KOPT-K1 (cell line): ENCODE measurements around the gene DNAJC10.
"Not testable (repeated sequence)": the region's sequence is repeated elsewhere in the genome, so short reads cannot be mapped to it uniquely, and the experiment has no call there.

Experiments
- H3K27ac ChIP-seq: fragments of 200-600 bp; sonication (generic); 2 replicates; pipeline ENCODE4 v1.5.1; 2016; ENCODE audit warnings: antibody characterized with exemption, mild to moderate bottlenecking, low read depth, low read length; ENCODE audit not compliant: poor library complexity, severe bottlenecking
- H3K36me3 ChIP-seq: fragments of 200-600 bp; sonication (generic); 2 replicates; pipeline ENCODE4 v1.5.1; 2017; ENCODE audit warnings: antibody characterized with exemption, mild to moderate bottlenecking, low read length, moderate library complexity; ENCODE audit not compliant: insufficient read depth
- H3K9me3 ChIP-seq: fragments of 200-600 bp; sonication (generic); 2 replicates; pipeline ENCODE4 v1.5.1; 2017; ENCODE audit warnings: antibody characterized with exemption, low read length, mild to moderate bottlenecking; ENCODE audit not compliant: insufficient read depth, poor library complexity, severe bottlenecking

DNAJC10 gene

DNA sequence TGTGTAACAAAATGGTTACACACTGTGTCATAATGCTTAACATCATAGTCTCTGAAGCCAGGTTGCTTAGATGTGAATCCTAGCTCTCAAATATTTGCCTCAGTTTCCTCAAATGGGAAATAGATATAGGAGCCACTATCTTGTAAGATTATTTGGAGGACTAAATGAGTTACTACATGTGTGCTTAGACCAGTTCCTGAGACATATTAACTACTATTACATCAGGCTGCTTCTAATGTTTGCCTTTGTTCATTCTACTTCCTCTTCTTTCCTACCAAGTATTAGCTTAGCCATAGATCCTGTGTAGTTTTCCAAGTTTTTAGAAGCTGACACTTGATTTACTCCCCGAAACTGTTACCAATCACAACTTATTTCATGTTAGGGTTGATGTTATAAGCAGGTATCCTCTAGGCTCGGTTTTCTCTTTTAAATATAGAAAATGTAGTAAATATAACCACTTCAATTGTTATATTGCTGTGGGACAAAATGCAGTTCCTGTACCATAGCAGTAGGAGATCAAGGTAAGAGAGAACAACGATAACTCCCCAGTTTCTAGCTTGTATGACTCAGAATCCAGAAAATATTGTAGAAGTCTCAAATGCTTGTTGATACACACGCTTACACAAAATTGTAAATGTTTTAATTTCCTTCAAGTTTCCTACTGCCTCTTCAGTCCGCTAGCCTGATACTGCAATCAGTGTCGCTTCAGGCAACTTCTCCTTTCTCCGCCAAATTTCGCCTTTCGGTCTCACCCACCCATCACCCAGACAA lies 751 bp upstream of the DNAJC10 start:
- Histone ChIP-seq H3K36me3 (no peaks in the 10 kb centered on the region), H3K9me3 (no peaks in the 10 kb centered on the region), H3K27ac (peak overlapping the region; percentile 70)

GRCh38 chr2:182716650-182716979 lies 558 bp downstream of the DNAJC10 start:
- H3K27ac ChIP-seq = peak overlapping the region; percentile 70
- H3K9me3 ChIP-seq = no peaks in the 10 kb centered on the region
- no peaks in the 10 kb centered on the region; the same call in 1 of the 2 replicates for H3K36me3 ChIP-seq

DNA sequence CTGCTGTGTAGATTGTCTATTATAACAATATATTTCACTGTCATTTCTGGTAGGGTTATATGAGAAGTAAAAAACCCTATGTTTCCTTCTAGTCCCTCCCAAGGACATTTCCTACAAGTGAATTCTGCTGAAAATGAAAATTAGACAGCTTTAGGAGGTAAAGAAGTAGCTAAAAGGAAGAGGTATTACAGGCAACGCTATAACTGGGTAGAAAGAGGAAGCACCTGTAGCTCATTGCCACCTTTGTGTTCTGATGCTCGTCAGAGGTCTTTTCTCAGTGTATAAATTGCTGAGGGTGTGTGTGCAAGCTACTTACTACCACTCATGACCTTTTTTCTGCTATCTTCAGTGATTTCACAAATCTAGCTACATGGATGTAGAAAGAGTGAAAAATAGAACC lies 1.4 kb downstream of the DNAJC10 start:
- Histone ChIP-seq H3K27ac (no peak overlapping the region), H3K9me3 (no peaks in the 10 kb centered on the region), H3K36me3 (no peaks in the 10 kb centered on the region; the same call in 1 of the 2 replicates)

- no peak overlapping the region for H3K27ac ChIP-seq
These were observed 1.8 kb downstream of the DNAJC10 start for GRCh38 chr2:182717816-182718215.

DNA sequence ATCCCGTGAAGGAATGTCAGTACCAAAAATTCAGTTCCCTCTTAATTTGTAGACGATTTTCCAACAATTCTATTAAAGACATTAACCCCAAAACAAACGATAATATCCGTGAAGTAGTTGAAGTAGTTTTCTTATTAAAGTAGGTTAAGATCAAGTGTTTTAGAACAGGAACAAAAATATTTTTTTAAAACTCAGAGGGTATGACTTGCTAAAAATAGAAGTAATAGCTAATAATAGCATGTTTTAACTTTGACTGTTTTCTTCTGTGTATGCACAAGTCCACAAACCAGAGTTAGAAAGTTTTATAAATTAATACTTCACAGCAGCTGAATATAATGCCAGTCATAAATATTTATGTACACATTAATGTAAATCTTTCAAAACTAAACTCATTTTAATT lies 2.4 kb downstream of the DNAJC10 start:
- no peak overlapping the region for H3K27ac ChIP-seq
- no peaks in the 10 kb centered on the region for H3K9me3 ChIP-seq
- peaks cover 6% of the 10 kb centered on the region for H3K36me3 ChIP-seq

More at GRCh38 chr2:182717816-182718215, 1.8 kb downstream of the DNAJC10 start:
- Histone ChIP-seq H3K36me3 (no peaks in the 10 kb centered on the region; the same call in 1 of the 2 replicates), H3K9me3 (no peaks in the 10 kb centered on the region)

DNA sequence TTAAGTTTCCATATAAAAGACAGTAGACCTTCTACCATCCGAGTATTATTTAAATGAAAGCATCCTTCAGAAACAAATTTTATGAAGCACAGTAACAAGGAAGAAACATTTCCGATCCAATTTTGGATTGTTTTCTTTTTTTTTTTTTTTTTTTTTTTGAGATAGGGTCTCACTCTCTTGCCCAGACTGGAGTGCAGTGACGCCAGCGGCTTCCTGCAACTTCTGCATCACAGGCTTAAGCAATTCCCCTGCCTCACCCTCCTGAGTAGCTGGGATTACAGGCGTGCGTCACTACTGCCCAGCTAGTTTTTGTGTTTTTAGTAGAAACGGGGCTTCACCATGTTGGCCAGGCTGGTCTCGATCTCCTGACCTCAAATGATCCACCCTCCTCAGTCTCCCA lies 3.1 kb downstream of the DNAJC10 start:
- H3K27ac ChIP-seq, H3K9me3 ChIP-seq: not testable (repeated sequence)
- peaks cover 11% of the 10 kb centered on the region for H3K36me3 ChIP-seq

DNA sequence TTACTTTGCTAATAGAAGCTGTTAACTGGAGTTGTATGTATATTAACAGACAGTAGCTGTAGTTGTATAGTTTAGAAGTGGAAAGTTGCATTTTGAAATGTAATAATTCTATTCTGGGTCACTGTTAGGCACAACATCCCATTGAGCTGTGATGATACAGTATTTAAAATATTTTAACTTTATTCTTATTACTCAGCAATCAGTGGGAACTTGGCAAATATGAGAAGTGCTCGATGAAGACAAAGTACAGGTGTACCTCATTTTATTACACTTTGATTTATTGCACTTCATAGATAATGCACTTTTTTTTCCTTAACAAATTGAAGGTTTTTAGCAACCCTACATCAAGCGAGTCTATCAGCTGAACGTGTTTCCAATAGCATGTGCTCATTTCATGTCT lies 8.6 kb downstream of the DNAJC10 start:
- H3K36me3 ChIP-seq = peaks cover 37% of the 10 kb centered on the region
- no peak overlapping the region for H3K27ac ChIP-seq
- no peaks in the 10 kb centered on the region for H3K9me3 ChIP-seq

DNA sequence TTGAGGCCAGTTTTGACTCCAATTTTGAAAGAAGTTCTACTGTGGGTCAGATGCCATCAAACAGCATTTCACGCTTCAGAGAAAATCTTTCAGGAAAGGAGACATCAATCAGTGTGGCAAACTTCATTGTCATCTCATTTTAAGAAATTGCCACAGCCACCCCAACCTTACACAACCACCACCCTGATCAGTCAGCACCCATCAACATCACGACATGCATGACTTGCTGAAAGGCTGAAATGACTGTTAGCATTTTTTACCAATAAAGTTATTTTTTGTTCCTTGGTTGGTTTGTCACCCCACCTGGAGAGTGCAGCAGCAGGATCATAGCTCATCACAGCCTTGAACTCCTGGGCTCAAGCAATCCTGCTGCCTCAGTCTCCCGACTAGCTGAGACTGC lies 10.4 kb downstream of the DNAJC10 start:
- Histone ChIP-seq H3K36me3 (peaks cover 47% of the 10 kb centered on the region), H3K9me3 (no peaks in the 10 kb centered on the region), H3K27ac (no peak overlapping the region)

GRCh38 chr2:182728014-182728413 lies 12.0 kb downstream of the DNAJC10 start:
- Histone ChIP-seq H3K9me3 (no peaks in the 10 kb centered on the region), H3K36me3 (peaks cover 55% of the 10 kb centered on the region), H3K27ac (no peak overlapping the region)

DNA sequence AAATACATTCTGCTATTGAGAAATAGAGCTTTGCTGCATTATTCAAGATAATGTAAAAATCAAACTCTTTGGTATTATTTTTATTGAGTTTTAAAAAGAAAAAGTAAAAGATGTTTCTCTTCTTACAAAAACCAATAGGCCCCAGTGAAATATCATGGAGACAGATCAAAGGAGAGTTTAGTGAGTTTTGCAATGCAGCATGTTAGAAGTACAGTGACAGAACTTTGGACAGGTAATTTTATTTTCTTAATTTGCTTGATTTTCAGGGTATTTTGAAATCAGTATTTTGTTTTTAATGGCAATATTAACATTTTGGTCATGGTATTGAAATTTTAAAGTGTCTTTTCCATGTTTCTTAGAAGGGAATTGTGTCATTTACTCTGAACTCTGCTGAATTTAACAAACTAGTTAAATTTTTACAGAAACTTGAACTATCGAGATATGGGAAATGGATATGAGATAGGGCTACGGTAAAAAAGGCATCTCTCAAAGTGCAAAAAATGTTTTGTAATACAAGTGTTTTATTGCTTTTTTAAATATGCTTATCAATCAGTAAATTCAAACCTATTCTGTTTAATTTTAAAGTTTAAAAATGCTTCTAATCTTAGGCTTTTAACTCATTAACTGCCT lies 13.8 kb downstream of the DNAJC10 start:
- Histone ChIP-seq H3K27ac (no peak overlapping the region), H3K9me3 (no peaks in the 10 kb centered on the region), H3K36me3 (peaks cover 46% of the 10 kb centered on the region)

DNA sequence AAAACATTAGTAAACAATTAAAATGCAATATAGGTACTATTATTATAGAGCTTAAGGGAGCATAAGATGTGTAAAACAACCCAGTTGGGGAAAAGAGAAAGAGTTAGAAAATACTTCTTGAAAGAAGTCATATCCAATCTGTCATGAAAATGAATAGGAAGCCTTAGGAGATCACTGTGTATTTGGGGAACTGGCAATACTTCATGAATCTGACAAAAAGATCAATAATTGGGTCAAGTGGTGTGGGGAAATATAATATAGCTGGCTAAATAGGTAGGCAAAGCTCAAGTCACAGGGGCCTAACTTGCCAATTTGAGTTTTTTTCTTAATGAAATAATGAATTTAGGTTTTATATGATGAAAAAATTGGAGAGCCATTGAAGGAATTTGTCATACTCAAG lies 14.4 kb downstream of the DNAJC10 start:
- peaks cover 40% of the 10 kb centered on the region for H3K36me3 ChIP-seq
- no peak overlapping the region for H3K27ac ChIP-seq
- H3K9me3 ChIP-seq = no peaks in the 10 kb centered on the region

DNA sequence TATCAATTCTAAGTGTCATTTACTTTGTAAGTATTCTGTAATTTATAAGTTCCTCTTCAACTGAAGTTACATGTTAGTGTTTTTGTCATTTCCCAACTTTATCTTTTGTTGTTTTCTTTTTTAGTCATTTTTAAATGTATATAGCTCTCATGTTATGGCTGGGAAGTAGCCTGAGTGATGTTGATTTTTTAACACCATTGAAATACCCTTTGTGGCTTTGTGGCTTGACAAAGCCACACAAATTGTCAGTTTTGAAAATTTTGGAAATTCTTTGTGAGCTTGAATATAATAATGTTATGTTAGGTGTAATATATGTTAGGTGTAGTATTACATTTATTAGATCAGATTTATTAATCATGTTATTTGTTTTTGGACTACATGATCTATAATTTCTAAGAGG lies 16.7 kb downstream of the DNAJC10 start:
- Histone ChIP-seq H3K27ac (no peak overlapping the region), H3K36me3 (peaks cover 41% of the 10 kb centered on the region), H3K9me3 (no peaks in the 10 kb centered on the region)

DNA sequence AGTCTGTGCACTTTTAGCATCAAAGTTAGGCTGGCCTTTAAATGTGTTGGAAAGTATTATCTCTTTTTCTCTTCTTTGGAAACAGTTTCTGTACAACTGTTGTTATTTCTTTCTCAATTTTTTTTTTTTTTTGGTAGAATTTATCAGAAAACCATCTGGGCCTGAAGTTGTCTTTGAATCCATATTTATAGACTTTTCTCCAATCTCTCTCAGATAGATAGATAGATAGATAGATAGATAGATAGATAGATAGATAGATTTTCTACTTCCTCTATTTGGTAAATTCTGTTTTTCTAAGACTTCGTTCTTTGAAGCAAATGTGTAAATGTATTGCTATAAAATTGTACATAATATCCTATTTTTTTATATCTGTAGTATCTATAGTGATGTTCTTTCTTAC lies 17.5 kb downstream of the DNAJC10 start:
- no peak overlapping the region for H3K27ac ChIP-seq

GRCh38 chr2:182736856-182737255 lies 20.8 kb downstream of the DNAJC10 start:
- not testable (repeated sequence) for H3K27ac ChIP-seq, H3K9me3 ChIP-seq
- H3K36me3 ChIP-seq = peaks cover 31% of the 10 kb centered on the region

More for the DNA sequence above, 17.5 kb downstream of the DNAJC10 start:
- peaks cover 48% of the 10 kb centered on the region for H3K36me3 ChIP-seq
- no peaks in the 10 kb centered on the region for H3K9me3 ChIP-seq

DNA sequence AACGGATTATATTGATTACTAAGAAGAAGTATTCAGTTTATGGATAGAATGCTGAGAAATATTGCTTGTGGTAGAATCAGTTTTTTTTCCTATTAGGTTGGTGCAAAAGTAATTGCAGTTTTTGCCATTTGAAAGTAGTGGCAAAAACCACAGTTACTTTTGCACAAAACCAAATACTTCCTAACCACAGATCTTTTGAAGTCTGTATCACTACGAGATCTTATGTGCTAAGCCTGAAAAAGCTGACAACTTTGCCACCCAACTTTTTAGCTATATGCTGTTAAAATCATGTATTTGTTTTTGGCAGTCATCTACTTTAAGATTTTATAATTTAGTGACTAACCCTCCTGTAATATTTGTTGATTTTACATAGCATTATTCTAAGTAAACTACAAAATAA lies 24.6 kb downstream of the DNAJC10 start:
- Histone ChIP-seq H3K36me3 (peaks cover 59% of the 10 kb centered on the region), H3K9me3 (no peaks in the 10 kb centered on the region)

GRCh38 chr2:182741620-182742019 lies 25.6 kb downstream of the DNAJC10 start:
- Histone ChIP-seq H3K9me3 (no peaks in the 10 kb centered on the region), H3K27ac (no peak overlapping the region), H3K36me3 (peaks cover 56% of the 10 kb centered on the region)

More for the DNA sequence above, 24.6 kb downstream of the DNAJC10 start:
- H3K27ac ChIP-seq = no peak overlapping the region
